K562 (cell line): ENCODE measurements around the gene USP2. TPM values are rescaled to one million over a fixed set of nuclear protein-coding genes. Genes with fewer than 3 reads are reported as not detected.
A peak's percentile ranks its signal among the peaks of the same experiment; 100 is the strongest.

ENCODE experiments used
- CTCF ChIP-seq, 3 experiments: IDR thresholded peaks in 2 of 3; conservative IDR thresholded peaks in 1 of 3; 2 replicates each; pipeline ENCODE4 v1.5.1; 2011 to 2012; ENCODE audit warnings: low read length in 3 of 3, mild to moderate bottlenecking in 3 of 3, control low read depth in 2 of 3, improper control_type of control experiment in 1 of 3, inconsistent platforms in 1 of 3, low read depth in 1 of 3, mixed read lengths in 1 of 3, moderate library complexity in 1 of 3; ENCODE audit not compliant: insufficient read depth in 2 of 3
- HMGN3 ChIP-seq: IDR thresholded peaks from 2 replicates; pipeline ENCODE4 v1.6.1; 2011; ENCODE audit warnings: borderline replicate concordance, low read depth, mild to moderate bottlenecking, mixed read lengths, low read length; ENCODE audit not compliant: insufficient read length; ENCODE audit errors: extremely low read depth
- ID3 ChIP-seq, 2 experiments: fragments of 250-450 bp in 1 of 2; fragments of 450-650 bp in 1 of 2; sonication (Bioruptor Pico) in 1 of 2; IDR thresholded peaks; 2 replicates each; pipeline versions ENCODE4 v1.6.1 to v1.8.0; 2016 to 2021; ENCODE audit warnings: mild to moderate bottlenecking in 2 of 2, moderate library complexity in 2 of 2, missing compliant biosample characterization in 1 of 2, missing genetic modification characterization in 1 of 2
- JUN ChIP-seq, 2 experiments: sonication (generic) in 1 of 2; formaldehyde crosslinking in 1 of 2; IDR thresholded peaks; 2 replicates each; pipeline versions ENCODE4 v1.6.1 to v1.8.0; 2012 to 2022; ENCODE audit warnings: borderline replicate concordance in 2 of 2, mild to moderate bottlenecking in 2 of 2, improper control_type of control experiment in 1 of 2, low read depth in 1 of 2, low read length in 1 of 2, missing genetic modification reagents in 1 of 2
- MAX ChIP-seq: sonication (generic); formaldehyde crosslinking; IDR thresholded peaks from 2 replicates; pipeline ENCODE4 v1.9.0; 2022; ENCODE audit warnings: mild to moderate bottlenecking, missing genetic modification reagents
- NEUROD1 ChIP-seq: fragments of 150-350 bp; IDR thresholded peaks from 2 replicates; pipeline ENCODE4 v1.6.1; 2014; ENCODE audit warnings: borderline replicate concordance, low read length, low read depth; ENCODE audit not compliant: partially characterized antibody
- PRMT5 ChIP-seq: sonication (generic); formaldehyde crosslinking; IDR thresholded peaks from 2 replicates; pipeline ENCODE4 v1.5.0; 2020; ENCODE audit warnings: missing genetic modification reagents
- UBTF ChIP-seq, 2 experiments: IDR thresholded peaks; 2 replicates each; pipeline ENCODE4 v1.6.1; 2012; ENCODE audit warnings: improper control_type of control experiment in 2 of 2, low read depth in 2 of 2, low read length in 2 of 2, borderline replicate concordance in 1 of 2
- ZNF133 ChIP-seq: fragments of 250-450 bp; sonication (Bioruptor Pico); IDR thresholded peaks from 2 replicates; pipeline ENCODE4 v1.4.0; 2020; ENCODE audit warnings: mild to moderate bottlenecking
- ZNF318 ChIP-seq, 2 experiments: fragments of 450-650 bp; IDR thresholded peaks; 2 replicates each; pipeline ENCODE4 v1.6.1; 2016; ENCODE audit warnings: mild to moderate bottlenecking in 2 of 2, borderline replicate concordance in 1 of 2, low read depth in 1 of 2, moderate library complexity in 1 of 2
- polyA plus RNA-seq, 8 experiments: library from polyadenylated mRNA; depleted of rRNA in 4 of 8; stranded (reverse) in 5 of 8; unstranded in 3 of 8; fragments of >200 nt; fragmentation: Nextera tagmentation in 2 of 8; fragmentation: Illumina TruSeq in 1 of 8; extraction: Ambion mirVana in 2 of 8; extraction: Trizol in 1 of 8; gene quantifications; 2 replicates each; pipeline versions ENCODE4 v1.2.1 to v1.2.3, GENCODE V29; 2011 to 2014; ENCODE audit warnings: inconsistent platforms in 1 of 8, missing spikeins in 1 of 8
- total RNA-seq, 7 experiments: library from RNA; depleted of rRNA in 6 of 7; stranded (reverse); fragments of >200 nt in 6 of 7; fragmentation: Illumina TruSeq in 2 of 7; extraction: Trizol in 2 of 7; gene quantifications; 2 replicates each; pipeline versions ENCODE4 v1.2.1 to v1.2.3, GENCODE V29; 2011 to 2021; ENCODE audit warnings: low replicate concordance in 1 of 7

Gene USP2
- total and polyA plus RNA-seq, 9 of the 15 experiments (the other 6 are each of a cell fraction or from before 2014, with no cell fraction given), result 2.8 to 16.9 (median 3.9) TPM

- TF ChIP-seq ZNF318 (IDR thresholded peaks at IDR 0.05; ENCODE audit: borderline replicate concordance in 1 of 2, low read depth in 1 of 2) (no peak), PRMT5 (CRISPR knock-in tag) (no peak), UBTF (IDR thresholded peaks at IDR 0.05; ENCODE audit: borderline replicate concordance in 1 of 2, low read depth in 2 of 2, low read length in 2 of 2) (peak; percentile 92 to 97; a peak in 2 of 4 replicates), NEUROD1 (peak; percentile 74), HMGN3 (peak; percentile 84), CTCF (IDR thresholded peaks at IDR 0.05 in 2 of 3, conservative IDR thresholded peaks at IDR 0.05 in 1 of 3; ENCODE audit: insufficient read depth in 2 of 3, low read depth in 1 of 3, low read length in 3 of 3) (peak; percentile 93 to 96 (median 94)), ID3 (CRISPR knock-in tag; IDR thresholded peaks at IDR 0.05) (no peak), ID3 (tag; IDR thresholded peaks at IDR 0.05) (peak; percentile 81), ZNF133 (CRISPR knock-in tag) (no peak), MAX (CRISPR knock-in tag) (peak; percentile 99), JUN (IDR thresholded peaks at IDR 0.05; ENCODE audit: borderline replicate concordance, low read depth, low read length) (peak; percentile 84; the same call in 1 of the 2 replicates), JUN (CRISPR knock-in tag; IDR thresholded peaks at IDR 0.05; ENCODE audit: borderline replicate concordance) (no peak)
Measured at GRCh38 chr11:119381181-119381988, at the start of gene USP2 (continued).
